HCT116 (cell line): ENCODE measurements around the gene ITPKB. TPM values are rescaled to one million over a fixed set of nuclear protein-coding genes. Genes with fewer than 3 reads are reported as not detected.

Source experiments
- ATAC-seq: fragments of 200-7000 bp; cut with Tn5 transposase; 2 replicates; pipeline ENCODE4 v1.9.1; 2020; ENCODE audit warnings: mild to moderate bottlenecking, moderate library complexity
- BruUV-seq: library from RNA; stranded (reverse); fragments of 400-500 nt; replicated peaks from 2 replicates; lab custom pipeline; 2021; lab: Mats Ljungman, UMichigan
- CTCF ChIA-PET: fragments of 300-600 bp; sonication (Branson Sonifier 250); formaldehyde crosslinking; loops from one replicate; lab custom pipeline; 2021; ENCODE audit warnings: antibody characterized with exemption; lab: Charles Lee
- POLR2A ChIA-PET: fragments of 300-600, 350-600 bp; sonication (Branson Sonifier 250); formaldehyde crosslinking; loops from one replicate; lab custom pipeline; 2021; ENCODE audit warnings: antibody characterized with exemption; lab: Charles Lee
- RAD21 ChIA-PET, 2 experiments: fragments of 300-600 bp; sonication (Branson Sonifier 250); formaldehyde crosslinking; loops; one replicate each; lab custom pipeline; 2023; ENCODE audit warnings: low total read pairs in 2 of 2; ENCODE audit not compliant: uncharacterized antibody in 2 of 2, unreplicated experiment in 2 of 2, low non-redundant PET in 1 of 2; lab: Charles Lee
- DNase-seq: peaks from one replicate; pipeline ENCODE4 v3.0.0-alpha.2; 2010; ENCODE audit warnings: low read depth, low spot score
- H2AFZ ChIP-seq: fragments of 200-600 bp; shearing (Covaris generic), sonication (generic); 2 replicates; pipeline ENCODE4 v1.6.1; 2017; ENCODE audit warnings: low read depth, mixed run types, mixed read lengths, antibody characterized with exemption, low read length; ENCODE audit not compliant: poor library complexity, severe bottlenecking
- H3K27ac ChIP-seq: 2 replicates; pipeline ENCODE4 v1.5.1; 2012; ENCODE audit warnings: low read depth, low read length
- H3K27me3 ChIP-seq: fragments of 200-600 bp; sonication (generic); 2 replicates; pipeline ENCODE4 v1.6.1; 2016; ENCODE audit warnings: mixed run types, low read length, mixed read lengths; ENCODE audit not compliant: insufficient read depth
- H3K36me3 ChIP-seq, 2 experiments: fragments of 200-500 bp in 1 of 2; fragments of 200-600 bp in 1 of 2; sonication (Bioruptor generic) in 1 of 2; sonication (generic) in 1 of 2; 2 replicates each; pipeline versions ENCODE4 v1.5.1 to v1.6.1; 2014 to 2016; ENCODE audit warnings: low read length in 2 of 2, inconsistent platforms in 1 of 2, mixed read lengths in 1 of 2, mixed run types in 1 of 2; ENCODE audit not compliant: insufficient read depth in 2 of 2, control insufficient read depth in 1 of 2
- H3K4me1 ChIP-seq, 2 experiments: fragments of 200-600 bp in 1 of 2; sonication (generic) in 1 of 2; 2 replicates each; pipeline versions ENCODE4 v1.5.1 to v1.6.1; 2012 to 2017; ENCODE audit warnings: low read length in 2 of 2, inconsistent platforms in 1 of 2, mild to moderate bottlenecking in 1 of 2, mixed read lengths in 1 of 2, mixed run types in 1 of 2, moderate library complexity in 1 of 2; ENCODE audit not compliant: insufficient read depth in 2 of 2, control insufficient read depth in 1 of 2
- H3K4me2 ChIP-seq: fragments of 200-600 bp; sonication (generic); 2 replicates; pipeline ENCODE4 v1.6.1; 2017; ENCODE audit warnings: mixed run types, low read length, mixed read lengths
- H3K4me3 ChIP-seq, 2 experiments: fragments of 200-600 bp in 1 of 2; sonication (generic) in 1 of 2; replicated peaks in 1 of 2; 2 replicates each; pipeline ENCODE4 v1.5.1; 2011 to 2016; ENCODE audit warnings: low read length in 2 of 2, control low read depth in 1 of 2, low read depth in 1 of 2, mild to moderate bottlenecking in 1 of 2, mixed read lengths in 1 of 2, mixed run types in 1 of 2
- H3K79me2 ChIP-seq: fragments of 200-600 bp; sonication (generic); 2 replicates; pipeline ENCODE4 v1.6.1; 2017; ENCODE audit warnings: mild to moderate bottlenecking, mixed run types, low read length, moderate library complexity, mixed read lengths; ENCODE audit not compliant: insufficient read depth
- H3K9ac ChIP-seq: fragments of 200-600 bp; sonication (generic); 2 replicates; pipeline ENCODE4 v1.6.1; 2016; ENCODE audit warnings: low read length, mixed read lengths
- H3K9me2 ChIP-seq: fragments of 200-600 bp; sonication (generic), shearing (Covaris generic); 2 replicates; pipeline ENCODE4 v1.6.1; 2017; ENCODE audit warnings: mixed run types, mild to moderate bottlenecking, moderate library complexity; ENCODE audit not compliant: insufficient read depth
- H3K9me3 ChIP-seq, 2 experiments: fragments of 200-500 bp in 1 of 2; fragments of 200-600 bp in 1 of 2; sonication (Bioruptor generic) in 1 of 2; sonication (generic) in 1 of 2; 2 replicates each; pipeline ENCODE4 v1.6.1; 2014 to 2017; ENCODE audit warnings: low read length in 2 of 2, mixed read lengths in 2 of 2, inconsistent platforms in 1 of 2, low read depth in 1 of 2, mild to moderate bottlenecking in 1 of 2, mixed run types in 1 of 2, moderate library complexity in 1 of 2; ENCODE audit not compliant: control insufficient read depth in 1 of 2, insufficient read depth in 1 of 2
- H4K20me1 ChIP-seq: fragments of 200-600 bp; sonication (generic), shearing (Covaris generic); 2 replicates; pipeline ENCODE4 v1.6.1; 2017; ENCODE audit warnings: mixed run types, mild to moderate bottlenecking, moderate library complexity; ENCODE audit not compliant: insufficient read depth
- ATF3 ChIP-seq: IDR thresholded peaks from 2 replicates; pipeline ENCODE4 v1.6.1; 2012
- CBX3 ChIP-seq: IDR thresholded peaks from 2 replicates; pipeline ENCODE4 v1.6.1; 2012; ENCODE audit warnings: low read depth
- CEBPB ChIP-seq: IDR thresholded peaks from 2 replicates; pipeline ENCODE4 v1.6.1; 2012; ENCODE audit warnings: low read depth
- EGR1 ChIP-seq: IDR thresholded peaks from 2 replicates; pipeline ENCODE4 v1.6.1; 2012; ENCODE audit warnings: low read depth
- ELF1 ChIP-seq: IDR thresholded peaks from 2 replicates; pipeline ENCODE4 v1.6.1; 2012; ENCODE audit warnings: low read depth, borderline replicate concordance
- EZH2 ChIP-seq: fragments of 200-600 bp; sonication (generic); IDR thresholded peaks from 2 replicates; pipeline ENCODE4 v1.6.1; 2017; ENCODE audit warnings: antibody characterized with exemption, mixed run types
- JUND ChIP-seq: IDR thresholded peaks from 2 replicates; pipeline ENCODE4 v1.6.1; 2012
- POLR2A ChIP-seq: IDR thresholded peaks from 2 replicates; pipeline ENCODE4 v1.7.0; 2011; ENCODE audit warnings: borderline replicate concordance; ENCODE audit not compliant: insufficient read depth, insufficient read length; ENCODE audit errors: extremely low read depth
- POLR2AphosphoS5 ChIP-seq: IDR thresholded peaks from 2 replicates; pipeline ENCODE4 v1.6.1; 2011; ENCODE audit warnings: mild to moderate bottlenecking, low read depth, low read length, moderate library complexity
- RAD21 ChIP-seq: IDR thresholded peaks from 2 replicates; pipeline ENCODE4 v1.6.1; 2012; ENCODE audit warnings: low read depth, mild to moderate bottlenecking
- REST ChIP-seq: IDR thresholded peaks from 2 replicates; pipeline ENCODE4 v1.6.1; 2012; ENCODE audit warnings: low read depth
- SIN3A ChIP-seq: IDR thresholded peaks from 2 replicates; pipeline ENCODE4 v1.6.1; 2012; ENCODE audit warnings: low read depth
- SP1 ChIP-seq: IDR thresholded peaks from 2 replicates; pipeline ENCODE4 v1.6.1; 2012; ENCODE audit warnings: low read depth
- SRF ChIP-seq: IDR thresholded peaks from 2 replicates; pipeline ENCODE4 v1.6.1; 2012; ENCODE audit warnings: low read depth
- TCF7L2 ChIP-seq: IDR thresholded peaks from 2 replicates; pipeline ENCODE4 v1.7.0; 2011; ENCODE audit warnings: borderline replicate concordance, inconsistent platforms; ENCODE audit not compliant: insufficient read depth, insufficient read length; ENCODE audit errors: extremely low read depth
- YY1 ChIP-seq: IDR thresholded peaks from 2 replicates; pipeline ENCODE4 v1.6.1; 2011; ENCODE audit warnings: low read length, low read depth, moderate library complexity, mild to moderate bottlenecking; ENCODE audit not compliant: insufficient replicate concordance; ENCODE audit errors: extremely low read depth
- ZBTB33 ChIP-seq: IDR thresholded peaks from 2 replicates; pipeline ENCODE4 v1.6.1; 2011; ENCODE audit warnings: mild to moderate bottlenecking, low read length, moderate library complexity; ENCODE audit not compliant: insufficient replicate concordance; ENCODE audit errors: extremely low read depth
- ZFX ChIP-seq: fragments of 450-650 bp; IDR thresholded peaks from 2 replicates; pipeline ENCODE4 v1.6.1; 2017
- intact Hi-C: fragments of 100-400 bp; cut with micrococcal nuclease; formaldehyde crosslinking; loops from 2 replicates; pipeline ENCODE4 v1.10.0; 2022
- total RNA-seq: library from RNA; stranded (reverse); gene quantifications from one replicate; pipeline ENCODE4 v1.2.1, GENCODE V29; 2021; ENCODE audit not compliant: unreplicated experiment

The ITPKB gene
- total RNA-seq, 1 experiment from 2014 or later, result 4.4 TPM

- no peaks in the 10 kb centered on the region for H3K4me1 ChIP-seq
- H3K9me2 ChIP-seq, result no peaks in the 10 kb centered on the region
- no peak overlapping the region for H3K27ac ChIP-seq
- H3K4me2 ChIP-seq, result no peak overlapping the region
- ChIA-PET CTCF (no interaction called here), POLR2A (interaction anchor here (1.0 kb wide), 1 partner anchor 36 kb away, joined by 4 read pairs; no protein-coding TSS in a partner anchor), RAD21 (interaction anchor here in 1 of 2 experiments (0.6 kb wide), 1 partner anchor 17 kb away, joined by 4 read pairs; no protein-coding TSS in a partner anchor)
- no TSS peak for BruUV-seq
- H3K9ac ChIP-seq, result no peak overlapping the region
- intact Hi-C loops, result no loop called here
- H3K79me2 ChIP-seq, result no peaks in the 10 kb centered on the region
- H4K20me1 ChIP-seq, result no peaks in the 10 kb centered on the region
- no peaks in the 10 kb centered on the region for H3K27me3 ChIP-seq
- ATAC-seq (no peak), DNase-seq (no peak)
- TF ChIP-seq CBX3 (no peak), ATF3 (no peak), ELF1 (no peak), EZH2 (no peak), EGR1 (no peak), SRF (no peak), ZFX (no peak), RAD21 (no peak), ZBTB33 (no peak), REST (no peak), POLR2AphosphoS5 (no peak), TCF7L2 (no peak), YY1 (no peak), CEBPB (no peak), POLR2A (no peak), SIN3A (no peak), SP1 (no peak), JUND (no peak)
- H3K9me3 ChIP-seq, result 0 out of 4 replicates have a peak, but pooled peaks cover 0 to 3% of the 10 kb centered on the region in 2 experiments
- no peak overlapping the region for H2AFZ ChIP-seq
- H3K36me3 ChIP-seq, result no peaks in the 10 kb centered on the region
- H3K4me3 ChIP-seq, result no peak overlapping the region
Observed at GRCh38 chr1:226778657-226779058, 39.6 kb upstream of the ITPKB start.
